ENCODE data around the gene APBA2. TPM values are rescaled to one million over a fixed set of nuclear protein-coding genes. Genes with fewer than 3 reads are reported as not detected.
"Not testable (repeated sequence)": the region's sequence is repeated elsewhere in the genome, so short reads cannot be mapped to it uniquely, and the experiment has no call there.

APBA2 gene
- total RNA-seq, 1 experiment from 2014 or later: 12.9 TPM

DNA sequence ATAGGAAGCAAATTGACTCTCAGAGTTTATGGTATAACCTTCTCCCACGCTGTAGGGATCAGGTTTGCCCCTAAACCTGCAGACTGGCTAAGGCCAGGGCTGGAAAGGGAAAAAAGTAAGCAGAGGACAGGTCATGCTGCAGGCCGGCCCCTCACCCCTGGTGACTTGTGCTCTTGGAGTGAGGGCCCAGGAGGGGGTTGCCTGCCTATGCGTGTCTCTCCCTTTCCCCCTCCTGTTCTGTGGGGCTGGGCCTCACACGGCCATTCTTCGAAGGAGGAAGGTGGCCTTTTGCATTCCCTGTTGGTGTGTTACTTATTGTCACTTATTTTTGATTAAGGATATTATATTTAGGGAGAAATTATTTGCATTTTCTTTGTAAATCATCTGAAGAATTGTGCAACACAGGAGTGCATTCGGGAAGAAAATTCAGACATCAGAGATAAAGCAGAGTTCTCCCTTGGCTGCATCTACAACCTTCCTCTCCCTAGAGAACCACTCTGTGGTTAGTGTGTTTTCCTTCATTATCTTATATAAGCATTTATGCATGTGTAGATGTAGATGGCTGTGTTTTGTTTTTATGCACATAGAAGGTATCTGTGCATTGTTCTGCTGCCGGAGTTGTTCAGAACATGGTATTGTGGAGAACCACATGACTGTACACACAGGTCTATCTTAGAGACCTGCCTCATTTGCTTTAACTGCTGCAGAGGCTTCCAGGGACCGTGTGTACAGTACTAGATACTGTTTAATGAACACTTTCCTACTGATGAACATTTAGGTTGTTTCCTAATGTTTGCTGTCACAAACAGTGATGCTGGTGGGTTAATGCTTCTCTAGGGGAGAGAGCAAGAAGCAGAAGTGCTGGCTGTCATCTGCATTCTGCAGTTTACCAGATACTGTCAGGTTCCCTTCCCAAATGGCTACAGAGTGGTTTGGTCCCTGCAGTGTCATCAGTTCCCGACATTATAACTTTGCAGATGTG lies 133.5 kb downstream of the APBA2 start:
- DNase-seq (ENCODE audit: low spot score): no peak
- POLR2A ChIA-PET (ENCODE audit: low non-redundant PET): no interaction called here
- CTCF ChIA-PET: no interaction called here
- Histone ChIP-seq H3K36me3 (ENCODE audit: insufficient read depth, low read length, poor library complexity, severe bottlenecking) (no peaks in the 10 kb centered on the region), H3K4me1 (ENCODE audit: insufficient read depth, low read length, poor library complexity, severe bottlenecking) (no peaks in the 10 kb centered on the region), H3K27me3 (replicated peaks; ENCODE audit: insufficient read depth, low read depth, low read length, poor library complexity) (no peaks in the 10 kb centered on the region), H3K27ac (ENCODE audit: low read depth, low read length, poor library complexity, severe bottlenecking) (no peak overlapping the region), H3K9me3 (ENCODE audit: low read depth, low read length, poor library complexity, severe bottlenecking) (no peaks in the 10 kb centered on the region), H3K4me3 (ENCODE audit: low read depth, low read length, poor library complexity, severe bottlenecking) (no peak overlapping the region)
- BruUV-seq (replicated peaks): no TSS peak
- intact Hi-C loops (cut with micrococcal nuclease; ENCODE audit: unreplicated experiment): no loop called here
- TF ChIP-seq EZH2 (IDR thresholded peaks at IDR 0.05; ENCODE audit: borderline replicate concordance, low read depth, low read length, poor library complexity, severe bottlenecking): no peak
- TF ChIP-seq, protein P1, sequence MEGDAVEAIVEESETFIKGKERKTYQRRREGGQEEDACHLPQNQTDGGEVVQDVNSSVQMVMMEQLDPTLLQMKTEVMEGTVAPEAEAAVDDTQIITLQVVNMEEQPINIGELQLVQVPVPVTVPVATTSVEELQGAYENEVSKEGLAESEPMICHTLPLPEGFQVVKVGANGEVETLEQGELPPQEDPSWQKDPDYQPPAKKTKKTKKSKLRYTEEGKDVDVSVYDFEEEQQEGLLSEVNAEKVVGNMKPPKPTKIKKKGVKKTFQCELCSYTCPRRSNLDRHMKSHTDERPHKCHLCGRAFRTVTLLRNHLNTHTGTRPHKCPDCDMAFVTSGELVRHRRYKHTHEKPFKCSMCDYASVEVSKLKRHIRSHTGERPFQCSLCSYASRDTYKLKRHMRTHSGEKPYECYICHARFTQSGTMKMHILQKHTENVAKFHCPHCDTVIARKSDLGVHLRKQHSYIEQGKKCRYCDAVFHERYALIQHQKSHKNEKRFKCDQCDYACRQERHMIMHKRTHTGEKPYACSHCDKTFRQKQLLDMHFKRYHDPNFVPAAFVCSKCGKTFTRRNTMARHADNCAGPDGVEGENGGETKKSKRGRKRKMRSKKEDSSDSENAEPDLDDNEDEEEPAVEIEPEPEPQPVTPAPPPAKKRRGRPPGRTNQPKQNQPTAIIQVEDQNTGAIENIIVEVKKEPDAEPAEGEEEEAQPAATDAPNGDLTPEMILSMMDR (conservative IDR thresholded peaks at IDR 0.05; ENCODE audit: low read depth, low read length): no peak

DNA sequence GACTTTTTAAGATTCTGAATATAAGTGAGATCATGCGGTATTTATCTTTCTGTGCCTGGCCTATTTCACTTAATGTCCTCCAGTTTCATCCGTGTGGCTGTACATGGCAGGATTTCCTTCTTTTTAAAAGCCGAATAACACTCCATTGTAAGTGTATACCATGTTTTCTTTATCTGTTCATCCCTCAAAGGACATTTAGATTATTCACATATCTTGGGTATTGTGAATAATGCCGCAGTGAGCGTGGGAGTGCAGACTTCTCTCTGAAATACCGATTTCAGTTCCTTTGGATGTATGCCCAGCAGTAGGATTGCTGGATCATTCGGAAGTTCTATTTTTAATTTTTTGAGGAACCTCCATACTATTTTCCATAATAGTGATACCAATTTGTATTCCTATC lies 136.1 kb downstream of the APBA2 start:
- TF ChIP-seq, protein P1 (conservative IDR thresholded peaks at IDR 0.05; ENCODE audit: low read depth, low read length): no peak
- no peak for TF ChIP-seq EZH2 (IDR thresholded peaks at IDR 0.05; ENCODE audit: borderline replicate concordance, low read depth, low read length, poor library complexity, severe bottlenecking)

DNA sequence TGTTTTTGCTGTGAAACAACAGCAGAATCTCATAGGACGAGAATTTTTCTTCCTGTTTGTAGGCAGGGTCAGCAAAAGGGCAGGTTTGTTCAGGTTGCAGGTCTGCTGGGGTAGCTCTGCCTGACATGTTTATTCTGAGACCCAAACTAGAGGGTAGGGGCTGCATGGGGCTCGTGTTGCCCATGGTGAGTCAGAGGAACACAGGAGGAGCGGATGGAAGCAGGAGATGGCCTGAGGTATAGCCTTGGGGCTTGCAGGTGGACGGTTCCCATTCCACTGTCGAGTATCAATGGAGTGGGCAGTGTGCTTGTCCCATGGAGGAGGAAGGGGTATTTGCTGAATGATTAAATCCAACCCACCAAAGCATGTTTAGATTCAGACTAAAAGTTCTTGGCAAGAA lies 138.9 kb downstream of the APBA2 start:
- H3K4me1 ChIP-seq (ENCODE audit: insufficient read depth, low read length, poor library complexity, severe bottlenecking): no peaks in the 10 kb centered on the region
- H3K4me3 ChIP-seq (ENCODE audit: low read depth, low read length, poor library complexity, severe bottlenecking): no peak overlapping the region
- no TSS peak for BruUV-seq (replicated peaks)
- ChIA-PET CTCF (no interaction called here), POLR2A (ENCODE audit: low non-redundant PET) (no interaction called here)
- H3K27ac ChIP-seq (ENCODE audit: low read depth, low read length, poor library complexity, severe bottlenecking): no peak overlapping the region
- DNase-seq (ENCODE audit: low spot score): no peak
- TF ChIP-seq, protein P1 (conservative IDR thresholded peaks at IDR 0.05; ENCODE audit: low read depth, low read length): no peak
- TF ChIP-seq EZH2 (IDR thresholded peaks at IDR 0.05; ENCODE audit: borderline replicate concordance, low read depth, low read length, poor library complexity, severe bottlenecking): no peak
- H3K27me3 ChIP-seq (replicated peaks; ENCODE audit: insufficient read depth, low read depth, low read length, poor library complexity): no peaks in the 10 kb centered on the region
- intact Hi-C loops (cut with micrococcal nuclease; ENCODE audit: unreplicated experiment): no loop called here
- no peaks in the 10 kb centered on the region for H3K9me3 ChIP-seq (ENCODE audit: low read depth, low read length, poor library complexity, severe bottlenecking)
- no peaks in the 10 kb centered on the region for H3K36me3 ChIP-seq (ENCODE audit: insufficient read depth, low read length, poor library complexity, severe bottlenecking)

More for the DNA sequence above, 136.1 kb downstream of the APBA2 start:
- Histone ChIP-seq H3K27me3 (replicated peaks; ENCODE audit: insufficient read depth, low read depth, low read length, poor library complexity) (no peaks in the 10 kb centered on the region), H3K27ac (ENCODE audit: low read depth, low read length, poor library complexity, severe bottlenecking) (no peak overlapping the region), H3K9me3 (ENCODE audit: low read depth, low read length, poor library complexity, severe bottlenecking) (no peaks in the 10 kb centered on the region), H3K4me3 (ENCODE audit: low read depth, low read length, poor library complexity, severe bottlenecking) (no peak overlapping the region), H3K36me3 (ENCODE audit: insufficient read depth, low read length, poor library complexity, severe bottlenecking) (no peaks in the 10 kb centered on the region), H3K4me1 (ENCODE audit: insufficient read depth, low read length, poor library complexity, severe bottlenecking) (no peaks in the 10 kb centered on the region)
- POLR2A ChIA-PET (ENCODE audit: low non-redundant PET): no interaction called here
- no TSS peak for BruUV-seq (replicated peaks)
- no peak for DNase-seq (ENCODE audit: low spot score)
- intact Hi-C loops (cut with micrococcal nuclease; ENCODE audit: unreplicated experiment): no loop called here
- CTCF ChIA-PET: no interaction called here

DNA sequence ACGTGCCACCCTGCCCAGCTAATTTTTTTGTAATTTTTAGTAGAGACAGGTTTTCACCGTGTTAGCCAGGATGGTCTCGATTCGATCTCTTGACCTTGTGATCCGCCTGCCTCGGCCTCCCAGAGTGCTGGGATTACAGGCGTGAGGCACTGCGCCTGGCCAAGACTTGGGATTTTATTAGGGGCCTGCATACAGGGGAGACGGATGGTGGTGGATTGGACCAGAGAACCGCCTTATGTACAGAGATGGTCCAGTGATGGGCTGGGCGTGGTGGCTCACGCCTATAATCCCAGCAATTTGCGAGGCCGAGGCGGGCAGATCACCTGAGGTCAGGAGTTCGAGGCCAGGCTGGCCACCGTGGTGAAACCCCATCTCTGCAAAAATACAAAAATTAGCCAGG lies 139.6 kb downstream of the APBA2 start:
- intact Hi-C loops (cut with micrococcal nuclease; ENCODE audit: unreplicated experiment); H3K27ac ChIP-seq (ENCODE audit: low read depth, low read length, poor library complexity, severe bottlenecking); DNase-seq (ENCODE audit: low spot score); H3K9me3 ChIP-seq (ENCODE audit: low read depth, low read length, poor library complexity, severe bottlenecking); H3K4me3 ChIP-seq (ENCODE audit: low read depth, low read length, poor library complexity, severe bottlenecking); CTCF ChIA-PET; H3K27me3 ChIP-seq (replicated peaks; ENCODE audit: insufficient read depth, low read depth, low read length, poor library complexity); BruUV-seq (replicated peaks); H3K36me3 ChIP-seq (ENCODE audit: insufficient read depth, low read length, poor library complexity, severe bottlenecking); H3K4me1 ChIP-seq (ENCODE audit: insufficient read depth, low read length, poor library complexity, severe bottlenecking); POLR2A ChIA-PET (ENCODE audit: low non-redundant PET): not testable (repeated sequence)

DNA sequence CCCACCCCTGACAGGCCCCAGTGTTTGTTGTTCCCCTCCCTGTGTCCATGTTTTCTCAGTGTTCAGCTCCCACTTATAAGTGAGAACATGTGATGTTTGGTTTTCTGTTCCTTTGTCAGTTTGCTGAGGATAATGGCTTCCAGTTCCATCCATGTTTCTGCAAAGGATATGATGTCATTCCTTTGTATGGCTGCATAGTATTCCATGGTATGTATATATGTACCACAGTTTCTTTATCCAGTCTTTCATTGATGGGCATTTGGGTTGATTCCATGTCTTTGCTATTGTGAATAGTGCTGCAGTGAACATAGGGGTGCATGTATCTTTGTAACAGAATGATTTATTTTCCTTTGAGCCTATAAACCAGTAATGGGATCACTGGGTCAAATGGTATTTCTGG lies 142.4 kb downstream of the APBA2 start:
- H3K27me3 ChIP-seq (replicated peaks; ENCODE audit: insufficient read depth, low read depth, low read length, poor library complexity); H3K36me3 ChIP-seq (ENCODE audit: insufficient read depth, low read length, poor library complexity, severe bottlenecking); POLR2A ChIA-PET (ENCODE audit: low non-redundant PET); H3K4me3 ChIP-seq (ENCODE audit: low read depth, low read length, poor library complexity, severe bottlenecking); DNase-seq (ENCODE audit: low spot score); CTCF ChIA-PET; H3K9me3 ChIP-seq (ENCODE audit: low read depth, low read length, poor library complexity, severe bottlenecking); H3K4me1 ChIP-seq (ENCODE audit: insufficient read depth, low read length, poor library complexity, severe bottlenecking); intact Hi-C loops (cut with micrococcal nuclease; ENCODE audit: unreplicated experiment); BruUV-seq (replicated peaks); H3K27ac ChIP-seq (ENCODE audit: low read depth, low read length, poor library complexity, severe bottlenecking): not testable (repeated sequence)
